Epithelial cell of esophagus (primary cell): ENCODE data around the gene TNFRSF25.

Experiments used
- DNase-seq: peaks from one replicate; pipeline ENCODE4 v3.0.0; 2010; ENCODE audit warnings: low read depth
- H3K4me3 ChIP-seq: 2 replicates; pipeline ENCODE4 v1.5.1; 2011; ENCODE audit warnings: mild to moderate bottlenecking, low read length, control low read depth
- TF ChIP-seq, protein P1 (sequence below): IDR thresholded peaks from 2 replicates; pipeline ENCODE4 v1.5.1; 2011; ENCODE audit warnings: low read depth, mild to moderate bottlenecking, low read length, control low read depth, inconsistent platforms; ENCODE audit not compliant: insufficient read depth; ENCODE audit errors: missing control alignments

TNFRSF25 gene

DNA sequence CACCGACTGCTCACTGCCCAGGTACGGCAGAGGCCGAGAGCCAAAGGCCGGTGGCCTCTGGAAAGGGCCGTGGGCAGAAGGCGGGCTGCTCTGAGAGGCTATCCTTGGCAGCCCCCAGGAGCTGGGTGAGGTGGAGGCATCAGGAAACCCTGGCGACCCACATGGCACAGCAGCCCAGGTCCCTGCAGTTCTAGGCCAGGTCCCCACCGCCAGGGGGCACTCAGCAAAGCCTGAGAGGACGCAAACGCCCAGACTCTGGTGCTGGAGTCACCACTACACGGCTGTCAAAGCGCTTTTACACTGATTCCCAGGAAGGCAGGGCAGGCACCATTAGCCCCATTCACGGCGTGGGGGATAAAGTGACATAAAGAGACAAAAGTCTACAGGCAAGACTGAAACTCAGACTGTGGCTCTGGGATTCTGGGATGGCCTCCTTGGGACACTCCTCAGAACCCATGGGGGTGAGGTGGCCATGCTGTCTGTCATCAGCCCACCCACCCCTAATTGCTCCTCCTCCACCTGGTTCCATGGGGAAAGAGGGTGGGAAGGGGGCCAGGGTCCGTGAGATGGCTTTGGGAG is 20.5 kb upstream of the TNFRSF25 start:
- DNase-seq, result peak; percentile 90
- H3K4me3 ChIP-seq, result peak overlapping the region; percentile 57
- TF ChIP-seq, protein P1, sequence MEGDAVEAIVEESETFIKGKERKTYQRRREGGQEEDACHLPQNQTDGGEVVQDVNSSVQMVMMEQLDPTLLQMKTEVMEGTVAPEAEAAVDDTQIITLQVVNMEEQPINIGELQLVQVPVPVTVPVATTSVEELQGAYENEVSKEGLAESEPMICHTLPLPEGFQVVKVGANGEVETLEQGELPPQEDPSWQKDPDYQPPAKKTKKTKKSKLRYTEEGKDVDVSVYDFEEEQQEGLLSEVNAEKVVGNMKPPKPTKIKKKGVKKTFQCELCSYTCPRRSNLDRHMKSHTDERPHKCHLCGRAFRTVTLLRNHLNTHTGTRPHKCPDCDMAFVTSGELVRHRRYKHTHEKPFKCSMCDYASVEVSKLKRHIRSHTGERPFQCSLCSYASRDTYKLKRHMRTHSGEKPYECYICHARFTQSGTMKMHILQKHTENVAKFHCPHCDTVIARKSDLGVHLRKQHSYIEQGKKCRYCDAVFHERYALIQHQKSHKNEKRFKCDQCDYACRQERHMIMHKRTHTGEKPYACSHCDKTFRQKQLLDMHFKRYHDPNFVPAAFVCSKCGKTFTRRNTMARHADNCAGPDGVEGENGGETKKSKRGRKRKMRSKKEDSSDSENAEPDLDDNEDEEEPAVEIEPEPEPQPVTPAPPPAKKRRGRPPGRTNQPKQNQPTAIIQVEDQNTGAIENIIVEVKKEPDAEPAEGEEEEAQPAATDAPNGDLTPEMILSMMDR, result peak; percentile 92

DNA sequence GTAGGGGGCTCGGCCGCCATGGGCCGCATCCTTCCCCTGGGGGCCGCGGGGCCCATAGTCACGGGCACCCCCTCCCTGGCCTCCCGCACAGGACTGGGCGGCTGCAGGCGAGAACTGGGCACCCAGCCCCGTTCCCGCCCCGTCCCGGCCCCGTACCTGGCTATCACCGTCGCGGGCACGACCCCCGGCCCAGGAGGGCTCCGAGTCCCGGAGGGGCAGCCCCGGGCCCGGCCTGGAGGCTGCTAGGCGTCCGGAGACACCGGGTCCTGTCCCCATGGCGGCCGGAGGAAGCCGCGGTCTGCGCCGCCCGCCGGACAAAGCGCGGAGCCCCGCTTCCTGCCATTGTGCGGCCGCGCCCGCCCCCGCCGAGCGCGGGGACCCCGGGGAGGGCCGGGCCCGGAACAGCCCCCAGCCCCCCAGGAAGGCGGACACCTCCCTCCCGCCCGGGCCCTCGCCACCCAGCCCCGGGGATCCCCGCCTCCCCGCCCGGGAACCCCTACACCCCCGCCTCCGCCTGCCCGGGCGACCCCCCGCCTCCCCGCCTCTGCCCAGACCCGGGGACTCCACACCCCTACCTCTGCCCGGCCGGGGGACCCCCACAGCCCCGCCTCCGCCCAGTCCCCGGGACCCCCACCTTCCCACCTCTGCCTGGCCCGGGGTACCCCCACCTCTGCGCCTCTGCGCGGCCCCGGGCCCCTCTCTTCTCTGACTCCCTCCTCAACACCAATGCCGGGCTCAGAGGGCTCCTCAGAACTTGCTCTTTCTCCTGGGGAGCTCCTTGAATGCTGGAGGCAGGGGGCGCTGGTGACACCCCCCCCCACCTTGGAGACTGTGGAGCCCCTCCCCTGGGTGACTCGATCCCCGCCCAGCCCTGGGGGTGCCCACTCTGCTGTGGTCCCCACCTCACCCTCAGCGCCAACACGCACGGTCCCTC is 19.5 kb upstream of the TNFRSF25 start:
- H3K4me3 ChIP-seq, result peak overlapping the region; percentile 57
- TF ChIP-seq, protein P1, result no peak

DNA sequence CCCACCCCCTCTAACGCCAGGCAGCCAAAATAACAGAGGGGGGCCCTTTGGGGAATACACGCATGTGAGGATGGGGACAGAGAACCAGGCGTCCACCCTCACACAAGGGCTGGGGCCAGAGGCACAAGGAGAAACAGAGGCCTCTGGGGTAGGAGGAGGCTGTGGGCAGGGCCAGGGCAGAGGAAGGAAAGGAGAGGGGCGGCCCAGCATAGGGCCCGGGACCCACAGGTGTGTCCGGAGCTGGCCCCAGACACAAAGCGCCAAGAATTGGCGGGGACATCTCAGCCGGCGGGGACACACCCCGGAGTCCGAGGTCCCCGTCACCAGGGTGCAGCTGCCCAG is 18.8 kb upstream of the TNFRSF25 start:
- H3K4me3 ChIP-seq, result peak overlapping the region; percentile 57
- TF ChIP-seq, protein P1, result no peak

More for the DNA sequence above, 19.5 kb upstream of the TNFRSF25 start:
- peak; percentile 31 for DNase-seq

DNA sequence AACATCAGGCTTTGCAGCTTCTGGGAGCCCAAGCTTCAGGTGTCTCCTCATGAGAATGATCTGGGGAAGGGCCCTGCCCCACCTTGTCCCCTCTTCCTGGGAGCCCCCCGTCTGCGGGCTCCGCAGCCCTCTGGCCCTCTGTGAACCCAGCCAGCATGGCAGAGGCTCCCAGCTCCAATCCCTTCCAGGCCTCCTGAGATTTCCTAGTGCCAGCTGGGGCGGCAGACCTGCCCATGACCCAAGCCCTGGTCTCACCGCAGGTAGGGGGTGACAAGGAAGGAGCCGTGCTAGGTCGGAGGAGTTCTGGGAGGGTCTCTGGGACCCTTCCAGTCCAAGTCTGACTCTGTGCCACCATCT is 17.8 kb upstream of the TNFRSF25 start:
- DNase-seq, result no peak
- TF ChIP-seq, protein P1, result no peak
- no peak overlapping the region for H3K4me3 ChIP-seq

More for the DNA sequence above, 18.8 kb upstream of the TNFRSF25 start:
- DNase-seq, result no peak

DNA sequence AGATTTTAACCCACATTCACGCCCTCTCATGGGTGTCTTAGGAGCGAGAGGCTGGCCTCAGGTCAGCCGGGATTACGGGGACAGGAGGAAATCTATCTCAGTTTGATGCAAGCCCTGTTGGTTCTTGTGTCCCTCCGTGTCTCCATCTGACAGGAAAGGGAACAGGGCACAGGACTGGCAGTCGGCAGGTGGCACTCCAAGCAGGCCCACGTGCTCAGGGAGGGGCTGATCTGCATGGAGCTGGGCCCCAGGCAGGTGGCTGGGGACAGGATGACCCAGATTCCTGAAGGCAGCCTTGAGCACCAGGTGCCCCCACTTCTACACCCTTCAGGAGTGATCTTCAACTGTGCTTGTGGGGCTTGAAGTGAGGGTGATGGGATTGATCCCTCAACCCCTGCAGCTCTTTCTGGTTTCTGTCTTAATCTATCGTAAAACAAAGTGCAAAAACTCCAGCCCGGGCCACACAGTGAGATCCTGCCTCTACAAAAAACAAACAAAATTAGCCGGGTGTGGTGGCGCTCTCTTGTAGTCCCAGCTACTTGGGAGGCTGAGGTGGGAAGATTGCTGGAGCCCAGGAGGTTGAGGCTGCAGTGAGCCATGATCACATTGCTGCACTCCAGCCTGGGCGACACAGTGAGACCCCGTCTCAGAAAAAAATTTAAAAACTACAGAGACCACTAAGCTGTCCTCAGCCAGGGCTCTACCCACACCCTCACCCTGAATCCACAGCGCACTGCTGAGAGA is 17.2 kb upstream of the TNFRSF25 start:
- TF ChIP-seq, protein P1, result no peak
- H3K4me3 ChIP-seq, result no peak overlapping the region
- DNase-seq, result no peak

DNA sequence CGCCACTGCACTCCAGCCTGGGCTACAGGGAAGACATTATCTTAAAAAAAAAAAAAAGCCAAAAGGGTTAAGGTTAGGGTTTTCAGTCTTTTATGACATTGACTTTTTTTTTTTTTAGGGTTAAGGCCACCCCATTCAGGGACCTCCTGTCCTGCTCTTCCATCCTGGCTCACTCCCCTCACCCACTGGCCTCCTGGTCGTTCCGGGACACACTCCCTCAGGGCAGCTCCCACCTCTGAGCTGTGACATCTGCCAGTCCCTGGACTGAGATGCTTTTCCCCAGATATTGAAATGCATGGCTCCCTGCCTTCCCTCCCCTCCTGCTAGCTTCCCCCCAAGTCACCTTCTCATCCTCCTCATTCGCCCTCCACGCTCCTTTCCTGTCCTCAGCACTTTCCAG is 15.8 kb upstream of the TNFRSF25 start:
- TF ChIP-seq, protein P1, result no peak
- H3K4me3 ChIP-seq, result no peak overlapping the region
- DNase-seq, result no peak
